CD14-positive monocyte (primary cell): ENCODE results near the gene SCG3. TPM values are rescaled to one million over a fixed set of nuclear protein-coding genes. Genes with fewer than 3 reads are reported as not detected.

Experiments used
- DNase-seq, 3 donors: peaks; one replicate each; pipeline ENCODE4 v3.0.0-alpha.2; 2011 to 2022
- H2AFZ ChIP-seq: 2 replicates; pipeline ENCODE4 v1.6.0; 2012; ENCODE audit warnings: mild to moderate bottlenecking, low read depth, low read length, inconsistent platforms; ENCODE audit not compliant: insufficient read depth, poor library complexity, severe bottlenecking
- H3K27ac ChIP-seq, 2 donors: 1 replicate in 1 of 2; 2 replicates in 1 of 2; pipeline ENCODE4 v1.5.1; 2012 to 2013; ENCODE audit warnings: low read length in 2 of 2, control low read depth in 1 of 2, inconsistent platforms in 1 of 2, low read depth in 1 of 2, mild to moderate bottlenecking in 1 of 2
- H3K27me3 ChIP-seq, 2 donors: one replicate each; pipeline versions ENCODE4 v1.6.0 to v1.6.1; 2011 to 2013; ENCODE audit warnings: low read length in 2 of 2; ENCODE audit not compliant: control insufficient read depth in 2 of 2, insufficient read depth in 2 of 2
- H3K36me3 ChIP-seq, 2 donors: replicated peaks in 1 of 2; 1 replicate in 1 of 2; 2 replicates in 1 of 2; pipeline versions ENCODE4 v1.5.1 to v1.6.1; 2012 to 2013; ENCODE audit warnings: low read length in 2 of 2, control low read depth in 1 of 2, inconsistent platforms in 1 of 2, mild to moderate bottlenecking in 1 of 2; ENCODE audit not compliant: insufficient read depth in 2 of 2, control insufficient read depth in 1 of 2
- H3K4me1 ChIP-seq, 2 donors: 1 replicate in 1 of 2; 2 replicates in 1 of 2; pipeline versions ENCODE4 v1.5.1 to v1.6.1; 2012 to 2013; ENCODE audit warnings: low read length in 2 of 2, control low read depth in 1 of 2, inconsistent platforms in 1 of 2, mild to moderate bottlenecking in 1 of 2, moderate library complexity in 1 of 2; ENCODE audit not compliant: insufficient read depth in 2 of 2, control insufficient read depth in 1 of 2
- H3K4me2 ChIP-seq: replicated peaks from 2 replicates; pipeline ENCODE3; 2012; ENCODE audit warnings: low read length, moderate library complexity, mild to moderate bottlenecking; ENCODE audit not compliant: poor library complexity, severe bottlenecking; ENCODE audit errors: extremely low read depth
- H3K4me3 ChIP-seq, 3 experiments: fragments of 200-600 bp in 1 of 3; sonication (generic) in 1 of 3; replicated peaks in 1 of 3; 1 replicate in 2 of 3; 2 replicates in 1 of 3; pipeline ENCODE4 v1.5.1; 2011 to 2013; ENCODE audit warnings: low read length in 3 of 3, mild to moderate bottlenecking in 3 of 3, control low read depth in 2 of 3, low read depth in 2 of 3, inconsistent platforms in 1 of 3, moderate library complexity in 1 of 3
- H3K79me2 ChIP-seq: 2 replicates; pipeline ENCODE4 v1.6.0; 2012; ENCODE audit warnings: mild to moderate bottlenecking, control low read depth, inconsistent platforms, low read length, moderate library complexity; ENCODE audit not compliant: insufficient read depth
- H3K9ac ChIP-seq: 2 replicates; pipeline ENCODE4 v1.6.0; 2017; ENCODE audit warnings: low read length, mild to moderate bottlenecking; ENCODE audit not compliant: insufficient read depth, poor library complexity, severe bottlenecking
- H3K9me3 ChIP-seq, 2 donors: replicated peaks in 1 of 2; 1 replicate in 1 of 2; 2 replicates in 1 of 2; pipeline versions ENCODE4 v1.5.1 to v1.6.1; 2012 to 2013; ENCODE audit warnings: low read length in 2 of 2, control low read depth in 1 of 2; ENCODE audit not compliant: control insufficient read depth in 1 of 2, insufficient read depth in 1 of 2
- H4K20me1 ChIP-seq: 2 replicates; pipeline ENCODE4 v1.6.0; 2012; ENCODE audit warnings: mild to moderate bottlenecking, low read length, control low read depth, moderate library complexity; ENCODE audit not compliant: insufficient read depth
- H3K27ac Mint-ChIP-seq, 7 donors: one replicate each; pipeline ENCODE4 v1.8.0; 2020; ENCODE audit warnings: mild to moderate bottlenecking in 7 of 7, mixed read lengths in 7 of 7, moderate library complexity in 6 of 7, inconsistent platforms in 2 of 7
- H3K27me3 Mint-ChIP-seq, 3 donors: one replicate each; pipeline ENCODE4 v1.8.0; 2021 to 2022; ENCODE audit warnings: low read depth in 3 of 3, mild to moderate bottlenecking in 3 of 3, mixed read lengths in 3 of 3, moderate library complexity in 3 of 3, inconsistent platforms in 1 of 3
- H3K36me3 Mint-ChIP-seq, 2 donors: one replicate each; pipeline ENCODE4 v1.8.0; 2020; ENCODE audit warnings: mixed read lengths in 2 of 2, inconsistent platforms in 1 of 2, mild to moderate bottlenecking in 1 of 2
- H3K4me1 Mint-ChIP-seq: one replicate; pipeline ENCODE4 v1.8.0; 2020; ENCODE audit warnings: mild to moderate bottlenecking, mixed read lengths
- H3K4me3 Mint-ChIP-seq, 2 donors: one replicate each; pipeline ENCODE4 v1.8.0; 2020; ENCODE audit warnings: mild to moderate bottlenecking in 2 of 2, mixed read lengths in 2 of 2, moderate library complexity in 1 of 2
- H3K9me3 Mint-ChIP-seq, 7 donors: one replicate each; pipeline ENCODE4 v1.8.0; 2020 to 2022; ENCODE audit warnings: mixed read lengths in 7 of 7, mild to moderate bottlenecking in 6 of 7, moderate library complexity in 6 of 7, inconsistent platforms in 2 of 7
- WGBS: methylation state at CpG from one replicate; pipeline ENCODE4 v1.1.5; 2013; ENCODE audit warnings: missing lambda C conversion rate; ENCODE audit not compliant: insufficient coverage; 5-methylcytosine and 5-hydroxymethylcytosine counted together
- intact Hi-C, 2 donors: fragments of 100-400 bp; cut with micrococcal nuclease; formaldehyde crosslinking; loops; one replicate each; pipeline versions ENCODE4 v1.15.0 to v1.15.1; 2023
- polyA plus RNA-seq, 3 donors: library from polyadenylated mRNA; depleted of rRNA in 1 of 3; unstranded in 2 of 3; stranded (reverse) in 1 of 3; fragments of 300-500 nt in 2 of 3; fragments of >200 nt in 1 of 3; fragmentation: Illumina TruSeq in 2 of 3; gene quantifications; 1 replicate in 2 of 3; 2 replicates in 1 of 3; pipeline ENCODE4 v1.2.3, GENCODE V29; 2012 to 2021
- TF ChIP-seq, protein P1 (sequence below): fragments of 200-600 bp; IDR thresholded peaks from one replicate; pipeline ENCODE4 v1.8.0; 2022; ENCODE audit warnings: antibody characterized with exemption, mild to moderate bottlenecking

Gene SCG3
- polyA plus RNA-seq, 3 donors: not detected

DNA sequence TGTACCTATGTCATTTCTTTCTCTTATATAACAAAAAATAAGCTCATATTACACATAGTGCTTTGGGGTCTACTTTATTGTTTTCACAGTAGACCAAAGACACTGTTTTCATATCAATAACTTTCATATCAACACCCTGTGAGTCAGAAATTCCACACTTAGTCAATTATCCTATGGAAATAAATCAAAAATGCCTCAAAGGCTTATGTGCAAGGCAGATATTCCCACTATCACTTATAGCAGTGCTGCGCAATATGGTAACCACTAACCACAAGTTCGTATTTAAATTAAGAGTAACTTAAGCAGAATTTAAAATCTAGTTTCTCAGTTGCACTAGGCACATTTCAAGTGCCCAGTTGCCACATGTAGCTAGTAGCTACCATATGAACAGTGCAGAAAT lies 15.9 kb downstream of the SCG3 start:
- no peak overlapping the region for H2AFZ ChIP-seq
- intact Hi-C loops: no loop called here
- Mint-ChIP-seq H3K27me3 (peaks cover 3 to 12% (median 7%) of the 10 kb centered on the region in 3 donors), H3K4me1 (peaks cover 9% of the 10 kb centered on the region), H3K36me3 (no peaks in the 10 kb centered on the region), H3K4me3 (no peak overlapping the region), H3K9me3 (no peaks in the 10 kb centered on the region), H3K27ac (no peak overlapping the region)
- no peaks in the 10 kb centered on the region for H3K79me2 ChIP-seq
- TF ChIP-seq, protein P1, sequence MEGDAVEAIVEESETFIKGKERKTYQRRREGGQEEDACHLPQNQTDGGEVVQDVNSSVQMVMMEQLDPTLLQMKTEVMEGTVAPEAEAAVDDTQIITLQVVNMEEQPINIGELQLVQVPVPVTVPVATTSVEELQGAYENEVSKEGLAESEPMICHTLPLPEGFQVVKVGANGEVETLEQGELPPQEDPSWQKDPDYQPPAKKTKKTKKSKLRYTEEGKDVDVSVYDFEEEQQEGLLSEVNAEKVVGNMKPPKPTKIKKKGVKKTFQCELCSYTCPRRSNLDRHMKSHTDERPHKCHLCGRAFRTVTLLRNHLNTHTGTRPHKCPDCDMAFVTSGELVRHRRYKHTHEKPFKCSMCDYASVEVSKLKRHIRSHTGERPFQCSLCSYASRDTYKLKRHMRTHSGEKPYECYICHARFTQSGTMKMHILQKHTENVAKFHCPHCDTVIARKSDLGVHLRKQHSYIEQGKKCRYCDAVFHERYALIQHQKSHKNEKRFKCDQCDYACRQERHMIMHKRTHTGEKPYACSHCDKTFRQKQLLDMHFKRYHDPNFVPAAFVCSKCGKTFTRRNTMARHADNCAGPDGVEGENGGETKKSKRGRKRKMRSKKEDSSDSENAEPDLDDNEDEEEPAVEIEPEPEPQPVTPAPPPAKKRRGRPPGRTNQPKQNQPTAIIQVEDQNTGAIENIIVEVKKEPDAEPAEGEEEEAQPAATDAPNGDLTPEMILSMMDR: no peak
- H4K20me1 ChIP-seq: no peaks in the 10 kb centered on the region
- WGBS: no CpG with 5 or more reads among the region's 2 CpGs
- H3K9me3 ChIP-seq: no peaks in the 10 kb centered on the region
- no peaks in the 10 kb centered on the region for H3K36me3 ChIP-seq
- H3K27me3 ChIP-seq: peaks cover 3 to 6% of the 10 kb centered on the region in 2 donors
- DNase-seq: no peak
- no peak overlapping the region for H3K4me2 ChIP-seq
- no peak overlapping the region for H3K4me3 ChIP-seq
- H3K27ac ChIP-seq: no peak overlapping the region
- H3K9ac ChIP-seq: no peak overlapping the region
- H3K4me1 ChIP-seq: peaks cover 4% of the 10 kb centered on the region in 2 donors

DNA sequence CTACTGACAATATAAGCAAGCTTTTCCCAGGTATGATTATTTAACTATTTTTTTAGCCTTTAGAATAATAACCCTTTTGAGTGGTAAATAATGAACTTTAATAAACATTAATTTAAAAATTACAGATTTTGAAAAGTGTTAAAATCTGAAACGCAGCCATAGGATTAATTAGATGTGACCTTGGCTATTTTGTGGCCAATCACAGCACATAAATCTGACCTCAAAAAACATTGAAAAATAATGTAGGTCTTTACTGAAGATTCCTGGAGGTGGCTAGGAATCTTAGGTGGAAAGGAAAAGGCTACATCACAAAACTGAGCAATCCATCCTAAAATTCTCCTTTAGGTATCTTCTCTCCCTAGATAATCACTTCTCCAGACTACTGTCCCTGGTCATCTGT lies 18.1 kb downstream of the SCG3 start:
- H3K27ac ChIP-seq: no peak overlapping the region
- no peak for DNase-seq
- Mint-ChIP-seq H3K36me3 (no peaks in the 10 kb centered on the region), H3K27me3 (peaks cover 4 to 13% (median 6%) of the 10 kb centered on the region in 3 donors), H3K4me3 (no peak overlapping the region), H3K9me3 (peaks cover 0 to 2% (median 0%) of the 10 kb centered on the region in 7 donors), H3K27ac (no peak overlapping the region), H3K4me1 (no peaks in the 10 kb centered on the region)
- no peak overlapping the region for H3K4me3 ChIP-seq
- H3K9me3 ChIP-seq: no peaks in the 10 kb centered on the region
- peaks cover 3 to 6% of the 10 kb centered on the region in 2 donors for H3K27me3 ChIP-seq
- H4K20me1 ChIP-seq: no peaks in the 10 kb centered on the region
- TF ChIP-seq, protein P1: no peak
- no peaks in the 10 kb centered on the region for H3K36me3 ChIP-seq
- no CpG with 5 or more reads among the region's 1 CpG for WGBS
- no peaks in the 10 kb centered on the region for H3K4me1 ChIP-seq
- H3K9ac ChIP-seq: no peak overlapping the region
- intact Hi-C loops: no loop called here
- no peak overlapping the region for H2AFZ ChIP-seq
- H3K4me2 ChIP-seq: no peak overlapping the region
- no peaks in the 10 kb centered on the region for H3K79me2 ChIP-seq
